NCI-H146 (cell line): Measurements from ENCODE around the gene MOGAT1.
A peak's percentile ranks its signal among the peaks of the same experiment; 100 is the strongest.
"Not testable (repeated sequence)": the region's sequence is repeated elsewhere in the genome, so short reads cannot be mapped to it uniquely, and the experiment has no call there.

Experiments used
- DNase-seq: peaks from one replicate; lab custom pipeline; 2025; lab: John Stamatoyannopoulos, UW

The MOGAT1 gene

DNA sequence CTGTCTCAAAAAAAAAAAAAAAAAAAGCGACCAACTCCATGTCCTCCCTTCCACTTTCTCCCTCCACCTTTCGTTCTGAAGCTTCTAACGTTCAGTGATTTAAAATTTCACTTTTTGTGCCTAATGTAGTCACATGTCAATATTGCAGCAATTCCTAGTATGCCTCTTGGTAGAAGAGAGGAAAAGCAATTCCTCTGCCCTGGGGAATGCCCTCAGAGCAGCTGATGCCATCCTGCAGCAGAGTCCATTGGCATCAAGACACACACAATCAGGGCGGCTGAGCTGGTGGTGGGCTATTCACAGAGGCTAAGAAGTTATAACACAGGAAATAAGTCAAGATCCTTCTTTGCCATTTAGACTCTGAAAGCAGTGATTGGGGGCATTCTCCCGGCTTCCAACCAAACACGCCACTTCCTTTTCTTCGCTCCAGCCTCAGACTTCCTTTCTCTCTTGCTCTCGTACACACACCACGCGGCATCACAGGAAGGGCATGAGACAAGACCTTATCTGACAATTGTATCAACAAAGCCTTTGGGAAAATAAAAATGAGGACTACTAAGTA lies 71.9 kb downstream of the MOGAT1 start:
- DNase-seq: no peak

DNA sequence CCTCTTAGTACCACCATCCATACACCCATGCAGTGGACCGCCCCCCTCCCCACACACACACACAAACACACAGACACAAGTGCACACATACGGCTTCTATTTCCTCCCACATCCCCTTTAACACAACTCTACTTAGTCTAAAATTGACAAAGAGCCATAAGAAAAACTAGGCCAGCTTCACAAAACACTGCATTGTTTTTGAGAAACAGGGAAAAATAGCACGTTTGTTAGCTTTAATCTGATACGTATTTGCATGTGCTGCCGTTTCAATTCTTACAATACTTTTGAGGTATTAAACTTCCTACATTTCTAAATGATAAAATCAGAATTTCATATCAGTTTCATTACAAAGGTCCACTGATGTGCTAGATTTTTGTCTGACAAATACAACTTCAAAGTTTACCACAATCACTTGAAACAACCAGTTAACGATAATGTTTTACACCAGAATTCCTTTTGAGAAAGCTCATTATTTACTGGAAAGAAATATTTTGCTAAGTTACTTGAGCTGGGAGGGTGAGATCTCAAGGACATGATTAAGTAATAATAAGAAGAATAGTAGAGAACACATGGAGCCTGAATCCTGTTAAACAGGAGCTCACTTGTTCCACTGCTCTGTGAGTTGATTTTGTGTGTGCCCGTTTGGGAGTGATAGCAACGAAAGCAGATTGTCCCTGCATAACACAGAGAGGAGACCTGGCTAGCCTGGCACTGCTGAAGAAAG lies 74.5 kb downstream of the MOGAT1 start:
- no peak for DNase-seq

DNA sequence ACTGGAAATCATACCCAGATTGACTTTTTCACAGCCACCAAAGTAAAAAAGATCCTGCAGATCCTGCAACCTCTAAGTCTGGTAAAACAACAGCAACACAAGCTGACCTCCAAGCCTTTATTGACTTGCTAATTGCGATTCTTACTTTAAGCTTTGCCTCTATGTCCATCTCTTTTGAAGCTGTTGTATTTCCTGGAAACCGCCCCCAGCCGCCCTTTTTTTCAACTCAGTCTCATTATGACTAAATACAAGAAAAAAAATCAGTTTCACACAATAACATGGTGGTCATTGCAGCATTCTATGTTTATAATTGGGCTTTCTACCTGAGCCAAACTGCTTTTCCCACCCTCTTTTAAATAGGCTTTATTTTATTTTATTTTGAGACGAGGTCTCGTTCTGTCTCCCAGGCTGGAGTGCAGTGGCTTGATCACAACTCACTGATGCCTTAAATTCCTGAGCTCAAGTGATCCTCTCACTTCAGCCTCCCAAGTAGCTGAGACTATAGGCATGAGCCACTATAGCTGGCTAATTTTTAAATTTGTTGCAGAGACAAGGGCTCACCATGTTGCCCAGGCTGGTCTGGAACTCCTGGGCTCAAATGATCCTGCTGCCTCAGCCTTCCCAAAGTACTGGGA lies 76.2 kb downstream of the MOGAT1 start:
- DNase-seq: no peak

GRCh38 chr2:222750533-222750932 lies 79.1 kb downstream of the MOGAT1 start:
- DNase-seq: no peak

DNA sequence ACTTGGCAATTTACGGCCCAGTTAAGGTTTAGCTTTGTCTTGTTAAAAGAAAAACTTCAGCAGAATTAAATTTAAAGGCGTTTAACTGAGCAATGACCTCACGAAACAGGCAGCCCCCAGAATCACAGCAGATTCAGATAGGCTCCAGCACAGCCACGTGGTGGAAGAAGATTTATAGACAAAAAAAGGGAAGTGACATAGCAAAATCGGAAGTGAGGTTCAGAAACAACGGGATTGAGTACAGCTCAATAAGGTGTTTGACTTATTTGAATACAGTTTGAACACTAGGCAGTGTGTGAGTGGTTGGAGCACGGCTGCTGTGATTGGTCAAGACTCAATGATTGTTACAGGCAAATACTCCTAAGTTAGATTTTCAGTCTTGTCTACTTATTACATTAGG lies 79.8 kb downstream of the MOGAT1 start:
- no peak for DNase-seq

DNA sequence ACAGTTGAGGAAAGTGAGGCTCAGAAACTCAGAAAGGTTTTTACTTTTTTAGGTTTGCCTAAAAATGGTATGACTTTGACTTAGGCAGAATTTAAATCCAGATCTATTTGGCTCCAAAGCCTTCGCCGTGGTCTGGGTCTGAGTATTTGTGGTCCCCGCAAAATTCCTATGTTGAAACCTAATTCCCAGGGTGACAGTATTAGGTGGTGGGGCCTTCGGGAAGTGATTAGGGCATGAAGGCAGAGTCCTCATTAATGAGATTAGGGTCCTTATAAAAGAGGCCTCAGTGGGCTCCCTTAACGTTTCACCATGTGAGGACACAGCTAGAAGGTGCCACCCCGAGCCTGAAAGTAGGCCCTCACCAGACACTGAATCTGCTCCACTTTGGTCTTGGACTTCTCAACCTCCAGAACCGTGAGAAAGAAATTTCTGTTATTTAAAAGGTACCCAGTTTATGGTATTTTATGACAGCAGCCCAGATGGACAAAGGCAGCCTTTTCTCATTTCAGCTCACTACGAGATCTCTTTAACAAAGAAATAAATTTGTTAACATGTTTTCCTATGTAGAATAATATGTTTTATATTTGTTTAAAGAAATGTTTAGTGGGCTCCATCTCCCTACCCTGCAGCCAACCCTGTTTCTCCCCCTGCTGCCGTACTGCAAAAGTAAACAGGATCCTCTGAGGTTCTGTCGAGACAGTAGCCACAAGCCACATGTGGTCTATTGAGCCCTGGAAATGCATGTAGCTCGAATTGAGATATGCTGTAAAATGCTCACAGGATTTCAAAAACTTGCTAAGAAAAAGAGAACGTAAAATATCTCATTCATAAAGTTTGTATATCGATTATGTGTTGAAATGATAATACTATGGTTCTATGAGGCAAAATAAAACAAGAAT lies 80.6 kb downstream of the MOGAT1 start:
- DNase-seq: peak; percentile 24

DNA sequence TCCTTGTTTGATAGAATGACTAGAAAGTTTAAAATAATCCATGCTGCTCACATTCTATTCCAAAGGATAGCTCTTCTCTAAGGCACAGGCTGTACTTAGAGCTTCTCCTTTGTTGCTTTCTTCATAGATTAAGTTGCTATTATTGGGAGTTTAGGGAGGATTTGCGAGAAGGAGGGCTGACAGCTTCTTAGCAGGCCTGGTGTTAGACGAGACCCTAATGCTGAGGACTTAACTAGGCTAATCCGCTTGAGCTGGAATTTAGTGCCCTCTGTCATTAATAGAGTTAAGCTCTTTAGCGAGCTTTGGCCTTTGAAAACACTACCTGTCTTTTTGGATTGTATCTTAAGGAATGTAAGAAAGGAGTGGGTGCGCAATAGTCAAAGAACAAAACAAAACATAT lies 81.3 kb downstream of the MOGAT1 start:
- DNase-seq: no peak

GRCh38 chr2:222753251-222753824 lies 81.9 kb downstream of the MOGAT1 start:
- peak; percentile 94 for DNase-seq

DNA sequence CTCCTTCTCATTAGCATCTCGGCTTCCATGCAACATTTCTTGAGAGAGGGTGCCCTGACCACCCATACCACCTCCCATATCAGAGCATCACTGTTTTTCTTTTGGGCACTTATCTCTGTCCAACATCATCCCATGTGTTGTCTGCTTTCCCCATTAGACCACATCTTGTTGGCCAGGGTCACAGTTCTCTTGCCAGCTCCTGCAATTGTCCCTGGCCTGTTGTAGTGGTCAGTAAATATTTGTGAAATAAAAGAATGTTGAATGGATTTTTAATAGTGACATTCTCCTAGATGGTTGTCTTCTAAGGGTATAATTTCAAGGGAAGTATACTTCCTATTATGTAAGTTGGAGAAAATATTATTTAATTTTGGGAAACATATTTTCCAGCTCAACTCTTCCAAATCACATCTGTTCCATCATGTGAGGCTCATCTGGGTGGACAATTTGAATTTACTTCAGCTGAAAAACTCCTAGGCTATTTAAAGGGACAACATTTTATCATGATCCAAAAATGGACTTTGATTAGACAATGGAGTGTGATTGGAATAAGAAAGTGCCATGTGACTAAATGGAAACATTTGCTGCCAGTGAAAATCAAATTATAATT lies 83.0 kb downstream of the MOGAT1 start:
- no peak for DNase-seq

- DNase-seq: not testable (repeated sequence)
Observed at GRCh38 chr2:222755593-222755992, 84.1 kb downstream of the MOGAT1 start.

DNA sequence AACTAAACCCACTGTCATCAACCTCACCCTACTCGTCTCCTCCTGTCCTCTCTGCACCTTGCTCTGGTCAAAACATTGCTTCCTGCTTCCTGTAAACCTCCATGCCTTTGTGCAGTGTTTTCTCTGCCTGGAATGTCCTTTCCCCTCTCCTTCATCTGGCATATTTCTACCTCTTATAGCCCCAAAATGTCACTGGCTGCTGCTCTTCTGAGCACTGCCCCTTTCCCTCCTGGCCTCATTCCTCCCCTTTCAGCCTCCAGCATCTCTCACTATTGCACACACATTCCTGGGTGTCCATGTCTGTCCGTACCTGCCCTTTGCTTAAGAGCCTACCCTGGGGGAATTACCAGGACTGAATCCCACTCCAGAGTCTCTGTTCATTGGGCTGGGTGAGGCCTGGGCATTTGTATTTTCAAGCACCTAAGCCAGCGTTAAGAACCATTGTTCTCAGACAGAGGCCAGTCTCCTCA lies 84.9 kb downstream of the MOGAT1 start:
- DNase-seq: no peak

DNA sequence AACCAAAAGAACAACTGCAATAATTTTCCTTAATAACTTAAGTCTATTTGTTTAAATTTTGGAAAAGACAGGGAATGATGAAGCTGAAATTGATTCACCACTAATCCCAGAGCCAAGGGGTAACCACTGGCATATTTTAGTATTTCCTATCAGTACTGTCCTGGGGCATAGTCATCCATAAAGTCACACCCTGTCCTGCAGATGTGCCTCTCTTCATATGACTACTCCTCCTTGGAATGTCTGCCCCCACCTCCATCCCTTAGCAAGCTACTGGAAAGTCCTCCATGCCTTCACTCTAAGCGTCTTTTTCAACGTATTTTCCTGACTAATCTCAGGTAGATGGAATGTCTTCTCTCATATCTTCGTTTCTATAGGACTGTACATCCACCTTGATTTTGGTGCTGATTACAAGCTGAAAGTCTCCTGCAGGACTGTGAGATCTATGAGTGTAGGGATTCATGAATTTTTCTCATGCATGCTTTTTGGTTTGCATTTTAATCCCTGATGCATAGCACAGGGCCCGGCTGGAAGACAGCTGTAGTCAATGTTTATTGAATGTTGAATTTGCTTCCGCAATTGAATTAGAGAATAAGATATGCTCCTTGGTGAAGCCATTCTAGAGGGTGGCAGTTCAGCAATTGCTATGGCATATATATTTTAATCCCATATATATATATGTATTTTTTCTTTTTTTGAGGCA lies 85.6 kb downstream of the MOGAT1 start:
- no peak for DNase-seq
